Measurements from ENCODE around the gene ATP2A1. TPM values are rescaled to one million over a fixed set of nuclear protein-coding genes. Genes with fewer than 3 reads are reported as not detected.

The ATP2A1 gene
- total and polyA plus RNA-seq, 2 of the 8 experiments (the other 6 are each of a cell fraction or from before 2014, with no cell fraction given), result 1.7 to 2.4 TPM

DNA sequence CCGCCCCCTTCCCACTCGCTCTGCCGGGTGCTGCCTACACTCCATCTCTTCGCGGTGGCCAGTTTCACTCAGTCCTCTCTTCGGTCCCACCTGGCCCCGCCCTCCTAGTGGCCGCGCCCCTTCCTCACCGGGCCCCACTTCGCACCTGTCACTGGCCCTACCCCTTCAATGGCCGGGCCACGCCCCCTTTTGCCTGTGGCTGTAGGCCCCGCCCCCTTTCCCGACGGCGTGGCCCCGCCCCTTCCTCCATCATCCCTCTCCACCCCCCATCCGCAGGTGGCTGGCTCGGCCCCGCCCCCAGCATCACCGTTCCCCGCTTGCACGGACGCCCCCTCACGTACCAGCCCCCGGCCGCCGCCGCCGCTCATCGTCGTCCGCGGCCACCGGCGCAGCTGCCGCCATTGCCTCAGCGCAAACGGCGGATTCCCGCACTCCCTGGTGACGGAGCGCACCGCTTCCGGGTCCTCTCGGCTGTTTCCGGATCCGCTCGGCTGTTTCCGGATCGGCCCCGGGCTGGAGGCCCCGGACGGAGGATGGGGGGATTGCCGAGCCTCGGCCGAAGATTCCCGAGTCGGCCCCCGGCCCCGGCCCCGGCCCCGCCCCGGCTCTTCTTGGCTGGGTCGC is 46.6 kb downstream of the ATP2A1 start, which contains the start of gene RABEP2:
Gene RABEP2, minus strand, starts transcription at position 477 of the 624 bp plus-strand sequence. Its CDS starts 75 bp downstream, at position 402.
- H3K9me3 ChIP-seq (ENCODE audit: insufficient read depth in 2 of 2, low read depth in 1 of 2, low read length in 1 of 2), result no peaks in the 10 kb centered on the region
- H3K14ac ChIP-seq (ENCODE audit: insufficient read length), result no peak within 1 kb of the TSS
- H3K23me2 ChIP-seq (ENCODE audit: low read depth, low read length), result peaks cover 13% of the 10 kb centered on the region
- no peak within 1 kb of the TSS for H2BK20ac ChIP-seq (ENCODE audit: low read length)
- no peaks in the 10 kb centered on the region for H3K79me1 ChIP-seq (ENCODE audit: low read depth, low read length)
- H4K5ac ChIP-seq (ENCODE audit: insufficient read length, low read depth, low read length), result peak within 1 kb of the TSS; percentile 82
- peak within 1 kb of the TSS; percentile 92 for H4K8ac ChIP-seq (ENCODE audit: extremely low read depth, insufficient read depth, low read length)
- peak within 1 kb of the TSS; percentile 71 for H2AFZ ChIP-seq (ENCODE audit: low read length)
- peak within 1 kb of the TSS; percentile 90 for H3K27ac ChIP-seq (ENCODE audit: low read depth, low read length)
- peak within 1 kb of the TSS; percentile 59 for H3K4ac ChIP-seq (replicated peaks; ENCODE audit: insufficient read length, low read depth, low read length)
- H2AK5ac ChIP-seq (ENCODE audit: low read depth, low read length), result no peak within 1 kb of the TSS
- peak within 1 kb of the TSS; percentile 95 for H2BK5ac ChIP-seq (ENCODE audit: low read depth, low read length)
- H3K4me1 ChIP-seq (replicated peaks in 1 of 4; ENCODE audit: control insufficient read depth in 3 of 4, insufficient read depth in 4 of 4, low read length in 3 of 4), result peaks cover 0 to 6% (median 0%) of the 10 kb centered on the region in 4 experiments; a peak in 3 of 7 replicates
- DNase-seq (ENCODE audit: low read depth in 1 of 2, low spot score in 2 of 2) (peak; percentile 95 to 100), FAIRE-seq (no peak)
- H3K23ac ChIP-seq (ENCODE audit: insufficient read length), result no peak within 1 kb of the TSS
- no peaks in the 10 kb centered on the region for H4K20me1 ChIP-seq (replicated peaks in 1 of 2; ENCODE audit: control insufficient read depth in 1 of 2, insufficient read depth in 2 of 2, low read length in 2 of 2)
- H2BK15ac ChIP-seq (ENCODE audit: low read length), result peak within 1 kb of the TSS; percentile 98; the same call in 1 of the 2 replicates
- 2% methylated on average over 35 of the region's 66 CpGs; no CpG with 5 or more reads in 1 of the 2 experiments for WGBS, 2 experiments (ENCODE audit: extremely low coverage in 1 of 2, insufficient coverage in 1 of 2, insufficient read length in 1 of 2, insufficient replicate concordance in 2 of 2, low coverage in 1 of 2, low lambda C conversion rate in 2 of 2, missing lambda C conversion rate in 1 of 2)
- ChIA-PET CTCF (ENCODE audit: partially characterized antibody) (interaction anchor here (1.1 to 3.9 kb wide), 8 partner anchors 8 to 78 kb away, joined by 3 to 31 read pairs (median 6); no protein-coding TSS in a partner anchor), POLR2A (ENCODE audit: partially characterized antibody) (interaction anchor here (0.6 to 3.8 kb wide), 13 partner anchors 8 to 62 kb away, joined by 3 to 23 read pairs (median 4); partner anchors contain the start of genes ATP2A1, CD19 and SH2B1)
- H3K79me2 ChIP-seq (ENCODE audit: control insufficient read depth in 1 of 2, insufficient read depth in 2 of 2, low read length in 2 of 2), result no peaks in the 10 kb centered on the region
- H2BK120ac ChIP-seq (replicated peaks; ENCODE audit: low read depth, low read length), result no peak within 1 kb of the TSS
- H2BK12ac ChIP-seq (ENCODE audit: low read depth, low read length), result no peak within 1 kb of the TSS; the same call in 1 of the 2 replicates
- peak within 1 kb of the TSS; percentile 86 to 91 (median 88) for H3K9ac ChIP-seq (replicated peaks in 1 of 4; ENCODE audit: extremely low read depth in 1 of 4, low read depth in 3 of 4, low read length in 3 of 4)
- H3K4me3 ChIP-seq (ENCODE audit: extremely low read depth in 1 of 4, insufficient read depth in 2 of 4, low read depth in 3 of 4, low read length in 4 of 4), result peak within 1 kb of the TSS; percentile 74 to 84 (median 79)
- peak within 1 kb of the TSS; percentile 69 for H3K56ac ChIP-seq (replicated peaks; ENCODE audit: insufficient read length, low read depth, low read length)
- no peaks in the 10 kb centered on the region; a peak in 2 of 8 replicates for H3K36me3 ChIP-seq (ENCODE audit: control insufficient read depth in 2 of 4, insufficient read depth in 4 of 4, low read length in 3 of 4)
- H4K91ac ChIP-seq (replicated peaks; ENCODE audit: insufficient read length, low read length), result peak within 1 kb of the TSS; percentile 65
- H3K18ac ChIP-seq (ENCODE audit: extremely low read depth, low read length), result peak within 1 kb of the TSS; percentile 96
- peak within 1 kb of the TSS; percentile 80 to 96 for H3K4me2 ChIP-seq (ENCODE audit: insufficient read depth in 1 of 2, low read depth in 2 of 2, low read length in 2 of 2)
- no peaks in the 10 kb centered on the region for H3K27me3 ChIP-seq (replicated peaks in 1 of 4; ENCODE audit: control insufficient read depth in 3 of 4, extremely low read depth in 1 of 4, insufficient read depth in 3 of 4, low read length in 3 of 4)
- TF ChIP-seq SP1 (IDR thresholded peaks at IDR 0.05; ENCODE audit: low read depth, low read length) (peak; percentile 88), RBBP5 (IDR thresholded peaks at IDR 0.05; ENCODE audit: borderline replicate concordance, low read depth, low read length) (0 out of 2 replicates have a peak, but pooled peaks have one; percentile 21), YY1 (IDR thresholded peaks at IDR 0.05; ENCODE audit: low read depth, low read length) (peak; percentile 55; the same call in 1 of the 2 replicates), FOSL1 (IDR thresholded peaks at IDR 0.05; ENCODE audit: insufficient read depth, low read depth, low read length) (no peak), CREB1 (IDR thresholded peaks at IDR 0.05) (peak; percentile 34; the same call in 1 of the 2 replicates), SIRT6 (IDR thresholded peaks at IDR 0.05; ENCODE audit: low read length) (no peak), BACH1 (IDR thresholded peaks at IDR 0.05; ENCODE audit: low read length) (peak; percentile 66; the same call in 1 of the 2 replicates), HDAC6 (IDR thresholded peaks at IDR 0.05; ENCODE audit: low read depth, low read length) (no peak), SP4 (IDR thresholded peaks at IDR 0.05; ENCODE audit: low read length) (peak; percentile 60; the same call in 1 of the 2 replicates), CHD1 (IDR thresholded peaks at IDR 0.05; ENCODE audit: low read depth, low read length) (no peak), JUND (IDR thresholded peaks at IDR 0.05; ENCODE audit: low read length) (no peak), PHF8 (conservative IDR thresholded peaks at IDR 0.05; ENCODE audit: low read depth, low read length) (peak; percentile 70; the same call in 1 of the 2 replicates), ASH2L (IDR thresholded peaks at IDR 0.05; ENCODE audit: low read length) (peak; percentile 67)
- TF ChIP-seq, protein P1, sequence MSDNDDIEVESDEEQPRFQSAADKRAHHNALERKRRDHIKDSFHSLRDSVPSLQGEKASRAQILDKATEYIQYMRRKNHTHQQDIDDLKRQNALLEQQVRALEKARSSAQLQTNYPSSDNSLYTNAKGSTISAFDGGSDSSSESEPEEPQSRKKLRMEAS (IDR thresholded peaks at IDR 0.05), result peak; percentile 35

All from H1 (cell line).